ENCODE data around the gene DZIP1L. TPM values are rescaled to one million over a fixed set of nuclear protein-coding genes. Genes with fewer than 3 reads are reported as not detected.

Gene DZIP1L
- total and polyA plus RNA-seq, 9 donors, result 4.9 to 29.0 (median 18.9) TPM

- intact Hi-C loops (cut with DNase I), result loop anchor here in 2 of 4 donors (2.0 to 5.0 kb wide), 2 partner anchors 51 to 53 kb away; partner anchors contain the start of gene DZIP1L (in 1 of the 2)
- WGBS, 3 donors, result 12 to 47% (median 17%) methylated on average over 2 of the region's 2 CpGs
- no peak for DNase-seq
- no peaks in the 10 kb centered on the region for H3K9me3 ChIP-seq
- no peak overlapping the region for H3K4me3 ChIP-seq
- H3K36me3 ChIP-seq, result no peaks in the 10 kb centered on the region
- H3K27ac ChIP-seq, result no peak overlapping the region
- no peaks in the 10 kb centered on the region for H3K4me1 ChIP-seq (ENCODE audit: insufficient read depth)
- no peaks in the 10 kb centered on the region for H3K27me3 ChIP-seq
- TF ChIP-seq CTCF (IDR thresholded peaks at IDR 0.05), result no peak
- no peak for TF ChIP-seq EP300 (IDR thresholded peaks at IDR 0.05)
- TF ChIP-seq POLR2A (IDR thresholded peaks at IDR 0.05), result no peak
Observed at GRCh38 chr3:138065949-138066348, 49.5 kb downstream of the DZIP1L start.

GRCh38 chr3:138063416-138063815 is 52.0 kb downstream of the DZIP1L start:
- Histone ChIP-seq H3K27ac (no peak overlapping the region), H3K4me1 (ENCODE audit: insufficient read depth) (peaks cover 1% of the 10 kb centered on the region), H3K9me3 (no peaks in the 10 kb centered on the region), H3K27me3 (no peaks in the 10 kb centered on the region), H3K4me3 (no peak overlapping the region), H3K36me3 (no peaks in the 10 kb centered on the region)
- WGBS, 3 donors, result 69 to 100% (median 72%) methylated on average over 3 to 4 of the region's 4 CpGs
- no peak for TF ChIP-seq EP300 (IDR thresholded peaks at IDR 0.05)
- no peak for TF ChIP-seq POLR2A (IDR thresholded peaks at IDR 0.05)
- no peak for TF ChIP-seq CTCF (IDR thresholded peaks at IDR 0.05)
- intact Hi-C loops (cut with DNase I), result no loop called here
- DNase-seq, result no peak

GRCh38 chr3:138062626-138063025 is 52.8 kb downstream of the DZIP1L start:
- no peaks in the 10 kb centered on the region for H3K9me3 ChIP-seq
- no peak overlapping the region for H3K4me3 ChIP-seq
- no peak for TF ChIP-seq CTCF (IDR thresholded peaks at IDR 0.05)
- TF ChIP-seq EP300 (IDR thresholded peaks at IDR 0.05), result no peak
- TF ChIP-seq POLR2A (IDR thresholded peaks at IDR 0.05), result no peak
- H3K36me3 ChIP-seq, result no peaks in the 10 kb centered on the region
- 27 to 35% (median 33%) methylated on average over 1 of the region's 1 CpG for WGBS, 3 donors
- H3K4me1 ChIP-seq (ENCODE audit: insufficient read depth), result peaks cover 1% of the 10 kb centered on the region
- intact Hi-C loops (cut with DNase I), result no loop called here
- no peaks in the 10 kb centered on the region for H3K27me3 ChIP-seq
- DNase-seq, result no peak
- no peak overlapping the region for H3K27ac ChIP-seq

- Histone ChIP-seq H3K27me3 (no peaks in the 10 kb centered on the region), H3K4me1 (ENCODE audit: insufficient read depth) (peaks cover 1% of the 10 kb centered on the region), H3K4me3 (no peak overlapping the region), H3K27ac (no peak overlapping the region), H3K36me3 (no peaks in the 10 kb centered on the region), H3K9me3 (no peaks in the 10 kb centered on the region)
- TF ChIP-seq POLR2A (IDR thresholded peaks at IDR 0.05) (no peak), EP300 (IDR thresholded peaks at IDR 0.05) (no peak), CTCF (IDR thresholded peaks at IDR 0.05) (no peak)
- no peak for DNase-seq
- intact Hi-C loops (cut with DNase I), result no loop called here
- WGBS, 3 donors, result 77 to 86% (median 85%) methylated on average over 2 of the region's 2 CpGs
Observed at GRCh38 chr3:138062037-138062436, 53.4 kb downstream of the DZIP1L start.
